ENCODE results near the gene CDIPT.

The CDIPT gene

GRCh38 chr16:29824589-29825144 lies 38.4 kb downstream of the CDIPT start:
- TF ChIP-seq CTCF (conservative IDR thresholded peaks at IDR 0.05; ENCODE audit: low read depth, low read length): no peak
- H3K4me1 ChIP-seq (ENCODE audit: low read depth, poor library complexity, severe bottlenecking): peaks cover 49% of the 10 kb centered on the region
- no peaks in the 10 kb centered on the region for H3K27me3 ChIP-seq (ENCODE audit: insufficient read depth, low read depth)
- peak overlapping the region; percentile 74 for H3K4me2 ChIP-seq
- peak overlapping the region; percentile 42 for H3K27ac ChIP-seq
- no peak overlapping the region for H3K9ac ChIP-seq
- H2AFZ ChIP-seq (ENCODE audit: low read depth): peak overlapping the region; percentile 51
- H3K79me2 ChIP-seq (ENCODE audit: insufficient read depth, low read depth): peaks cover 3% of the 10 kb centered on the region; the same call in 1 of the 2 replicates
- H3K4me3 ChIP-seq (IDR thresholded peaks at IDR 0.05; ENCODE audit: insufficient read depth, low read depth, low read length): no peak overlapping the region
- H3K36me3 ChIP-seq (ENCODE audit: insufficient read depth): no peaks in the 10 kb centered on the region
- H4K20me1 ChIP-seq (ENCODE audit: insufficient read depth): no peaks in the 10 kb centered on the region

DNA sequence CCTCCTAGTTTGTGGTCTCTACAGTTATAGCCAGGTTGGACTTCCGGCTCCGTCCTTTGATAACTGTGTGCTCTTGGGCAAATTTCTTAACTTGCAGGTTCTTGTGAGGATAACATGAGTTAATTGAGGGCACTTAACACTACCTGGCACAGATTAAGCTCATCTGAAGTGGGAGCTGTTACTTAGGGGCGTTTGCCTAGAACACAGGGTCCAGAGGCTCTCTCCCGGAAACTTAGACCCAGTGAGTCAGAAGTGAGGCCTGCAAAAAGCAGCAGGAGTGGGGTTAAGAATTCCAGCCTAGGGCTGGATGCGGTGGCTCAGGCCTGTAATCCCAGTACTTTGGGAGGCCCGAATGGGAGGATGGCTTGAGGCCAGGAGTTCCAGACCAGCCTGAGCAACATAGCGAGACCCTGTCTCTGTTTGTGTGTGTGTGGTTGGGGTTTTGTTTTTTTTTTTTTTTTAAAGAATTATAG lies 41.3 kb downstream of the CDIPT start:
- Histone ChIP-seq H2AFZ (ENCODE audit: low read depth) (no peak overlapping the region), H3K4me3 (IDR thresholded peaks at IDR 0.05; ENCODE audit: insufficient read depth, low read depth, low read length) (no peak overlapping the region), H3K4me2 (peak overlapping the region; percentile 65), H3K27ac (peak overlapping the region; percentile 36), H3K36me3 (ENCODE audit: insufficient read depth) (no peaks in the 10 kb centered on the region), H3K4me1 (ENCODE audit: low read depth, poor library complexity, severe bottlenecking) (peaks cover 73% of the 10 kb centered on the region), H3K27me3 (ENCODE audit: insufficient read depth, low read depth) (no peaks in the 10 kb centered on the region), H3K79me2 (ENCODE audit: insufficient read depth, low read depth) (peaks cover 27% of the 10 kb centered on the region), H4K20me1 (ENCODE audit: insufficient read depth) (no peaks in the 10 kb centered on the region), H3K9ac (peak overlapping the region; percentile 11; the same call in 1 of the 2 replicates)
- no peak for TF ChIP-seq CTCF (conservative IDR thresholded peaks at IDR 0.05; ENCODE audit: low read depth, low read length)

GRCh38 chr16:29820730-29821642 lies 42.0 kb downstream of the CDIPT start:
- no peaks in the 10 kb centered on the region for H3K27me3 ChIP-seq (ENCODE audit: insufficient read depth, low read depth)
- peaks cover 72% of the 10 kb centered on the region for H3K4me1 ChIP-seq (ENCODE audit: low read depth, poor library complexity, severe bottlenecking)
- peak overlapping the region; percentile 11; the same call in 1 of the 2 replicates for H3K9ac ChIP-seq
- peak overlapping the region; percentile 36 for H3K27ac ChIP-seq
- TF ChIP-seq CTCF (conservative IDR thresholded peaks at IDR 0.05; ENCODE audit: low read depth, low read length): no peak
- no peaks in the 10 kb centered on the region for H3K36me3 ChIP-seq (ENCODE audit: insufficient read depth)
- H3K4me3 ChIP-seq (IDR thresholded peaks at IDR 0.05; ENCODE audit: insufficient read depth, low read depth, low read length): no peak overlapping the region
- no peaks in the 10 kb centered on the region for H4K20me1 ChIP-seq (ENCODE audit: insufficient read depth)
- H3K4me2 ChIP-seq: peak overlapping the region; percentile 65
- H2AFZ ChIP-seq (ENCODE audit: low read depth): no peak overlapping the region
- H3K79me2 ChIP-seq (ENCODE audit: insufficient read depth, low read depth): peaks cover 27% of the 10 kb centered on the region

GRCh38 chr16:29820271-29820701 lies 42.7 kb downstream of the CDIPT start, which contains the start of gene MVP:
TSS of gene MVP (plus strand) at chr16:29820462. CDS start at chr16:29830550, 10,088 bp downstream.
- TF ChIP-seq CTCF (conservative IDR thresholded peaks at IDR 0.05; ENCODE audit: low read depth, low read length): no peak
- Histone ChIP-seq H2AFZ (ENCODE audit: low read depth) (0 out of 2 replicates have a peak within 1 kb of the TSS, but pooled peaks have one; percentile 23), H3K4me2 (peak within 1 kb of the TSS; percentile 65), H3K27ac (peak within 1 kb of the TSS; percentile 36), H3K36me3 (ENCODE audit: insufficient read depth) (no peaks in the 10 kb centered on the region), H4K20me1 (ENCODE audit: insufficient read depth) (no peaks in the 10 kb centered on the region), H3K4me3 (IDR thresholded peaks at IDR 0.05; ENCODE audit: insufficient read depth, low read depth, low read length) (no peak within 1 kb of the TSS), H3K4me1 (ENCODE audit: low read depth, poor library complexity, severe bottlenecking) (peaks cover 68% of the 10 kb centered on the region), H3K9ac (peak within 1 kb of the TSS; percentile 11; the same call in 1 of the 2 replicates), H3K27me3 (ENCODE audit: insufficient read depth, low read depth) (no peaks in the 10 kb centered on the region), H3K79me2 (ENCODE audit: insufficient read depth, low read depth) (peaks cover 27% of the 10 kb centered on the region)
